ENCODE measurements around the gene SCYGR6. TPM values are rescaled to one million over a fixed set of nuclear protein-coding genes. Genes with fewer than 3 reads are reported as not detected.
A peak's percentile ranks its signal among the peaks of the same experiment; 100 is the strongest.
"Not testable (repeated sequence)": the region's sequence is repeated elsewhere in the genome, so short reads cannot be mapped to it uniquely, and the experiment has no call there.

The SCYGR6 gene
- total and polyA plus RNA-seq, 4 experiments from 2014 or later, result not detected

DNA sequence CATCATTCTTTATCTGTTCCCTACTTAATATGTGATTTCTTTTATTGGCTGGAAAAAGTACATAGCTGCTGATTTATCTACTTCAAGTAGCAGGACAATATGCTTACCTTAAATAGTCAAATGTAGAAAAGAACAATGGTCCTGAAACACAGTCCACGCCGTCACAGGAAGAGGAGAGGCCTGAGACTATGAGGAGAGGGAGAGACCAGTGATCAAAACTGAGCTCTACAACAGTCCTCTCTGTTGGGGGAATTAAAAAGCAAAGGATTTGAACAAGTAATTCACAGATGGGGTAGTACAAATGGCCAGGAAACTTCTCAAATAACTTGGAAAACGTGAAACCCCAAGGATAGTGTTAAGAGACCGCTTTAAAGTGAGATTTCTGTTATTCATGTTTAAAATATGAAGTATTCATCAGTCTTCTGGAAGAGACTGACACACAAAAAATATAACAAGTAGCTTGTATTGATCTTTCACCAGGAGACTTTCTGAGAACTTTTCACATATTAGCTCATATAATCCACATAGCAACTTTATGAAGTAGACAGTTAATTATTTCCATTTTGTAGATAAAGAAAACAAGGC, 41.3 kb upstream of the SCYGR6 start:
- H3K36me3 Mint-ChIP-seq, result no peaks in the 10 kb centered on the region
- H3K27ac Mint-ChIP-seq, result no peak overlapping the region
- CTCF ChIA-PET (ENCODE audit: partially characterized antibody), result interaction anchor here (0.7 to 4.4 kb wide), 41 partner anchors 9 to 732 kb away, joined by 3 to 37 read pairs (median 3); partner anchors contain the start of gene DAW1
- H3K9me3 Mint-ChIP-seq, result no peaks in the 10 kb centered on the region
- DNase-seq, result no peak
- POLR2A ChIA-PET (ENCODE audit: partially characterized antibody), result interaction anchor here (0.6 kb wide), 1 partner anchor 298 kb away, joined by 5 read pairs; no protein-coding TSS in a partner anchor
- Histone ChIP-seq H3K4me1 (ENCODE audit: insufficient read depth, low read length) (no peaks in the 10 kb centered on the region), H3K27me3 (ENCODE audit: insufficient read depth, low read length) (no peaks in the 10 kb centered on the region), H3K4me3 (ENCODE audit: low read length in 2 of 2) (no peak overlapping the region), H3K36me3 (ENCODE audit: insufficient read depth, low read length) (no peaks in the 10 kb centered on the region), H3K9me3 (ENCODE audit: control insufficient read depth in 1 of 2, low read length in 2 of 2) (no peaks in the 10 kb centered on the region), H3K27ac (ENCODE audit: low read depth, low read length) (no peak overlapping the region)
- peaks cover 0 to 3% of the 10 kb centered on the region in 2 donors for H3K27me3 Mint-ChIP-seq
- H3K4me1 Mint-ChIP-seq, result peaks cover 0 to 4% (median 2%) of the 10 kb centered on the region in 4 donors
- H3K4me3 Mint-ChIP-seq, result no peak overlapping the region
- intact Hi-C loops (cut with micrococcal nuclease), result loop anchor here (1.0 to 10.0 kb wide), 6 partner anchors 108 to 531 kb away; partner anchors contain the start of gene AGFG1

DNA sequence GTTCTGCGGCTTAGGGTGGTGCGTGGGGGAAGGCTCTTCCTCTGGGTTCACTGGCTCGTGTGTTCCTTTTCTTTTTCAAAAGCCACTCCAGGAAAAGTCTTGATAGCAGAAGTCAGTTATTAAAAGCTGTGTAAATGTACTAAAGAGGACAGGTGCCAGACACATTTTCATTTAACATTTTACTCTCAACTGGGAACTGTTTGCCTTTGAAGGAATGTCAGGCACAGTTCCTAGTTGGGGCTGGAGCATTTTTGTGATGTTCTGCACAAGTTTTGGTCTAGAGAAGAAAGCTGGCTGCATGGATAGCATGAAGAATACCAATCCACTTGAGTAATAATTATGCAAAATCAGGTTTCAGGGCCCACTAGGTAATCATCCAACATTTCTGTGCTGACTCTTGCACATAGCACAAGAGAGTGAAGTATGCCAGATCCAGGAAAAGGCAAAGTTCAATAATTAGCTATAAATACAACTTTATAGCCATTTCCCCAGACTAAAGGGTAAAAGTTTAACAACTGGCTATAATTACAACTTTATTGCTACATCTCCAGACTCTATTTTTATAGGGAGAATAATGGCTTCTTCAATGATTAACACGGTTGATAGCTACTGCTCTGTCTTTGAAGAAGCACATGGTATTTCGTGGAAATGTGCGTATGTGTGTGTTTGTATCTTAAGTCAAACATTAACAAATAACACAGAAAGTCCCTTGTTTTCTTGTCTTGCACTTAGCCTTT, 37.4 kb upstream of the SCYGR6 start:
- Mint-ChIP-seq H3K4me3 (no peak overlapping the region), H3K27me3 (peaks cover 3 to 8% of the 10 kb centered on the region in 2 donors), H3K9me3 (no peaks in the 10 kb centered on the region), H3K27ac (no peak overlapping the region), H3K4me1 (peaks cover 0 to 4% (median 2%) of the 10 kb centered on the region in 4 donors), H3K36me3 (no peaks in the 10 kb centered on the region)
- H3K27me3 ChIP-seq (ENCODE audit: insufficient read depth, low read length), result no peaks in the 10 kb centered on the region
- no peak overlapping the region for H3K4me3 ChIP-seq (ENCODE audit: low read length in 2 of 2)
- CTCF ChIA-PET (ENCODE audit: partially characterized antibody), result no interaction called here
- DNase-seq, result no peak
- no peak overlapping the region for H3K27ac ChIP-seq (ENCODE audit: low read depth, low read length)
- no peaks in the 10 kb centered on the region for H3K36me3 ChIP-seq (ENCODE audit: insufficient read depth, low read length)
- H3K9me3 ChIP-seq (ENCODE audit: control insufficient read depth in 1 of 2, low read length in 2 of 2), result no peaks in the 10 kb centered on the region
- POLR2A ChIA-PET (ENCODE audit: partially characterized antibody), result no interaction called here
- no peaks in the 10 kb centered on the region for H3K4me1 ChIP-seq (ENCODE audit: insufficient read depth, low read length)
- intact Hi-C loops (cut with micrococcal nuclease), result loop anchor here (10.0 kb wide), 2 partner anchors 357 to 527 kb away; no protein-coding TSS in a partner anchor

DNA sequence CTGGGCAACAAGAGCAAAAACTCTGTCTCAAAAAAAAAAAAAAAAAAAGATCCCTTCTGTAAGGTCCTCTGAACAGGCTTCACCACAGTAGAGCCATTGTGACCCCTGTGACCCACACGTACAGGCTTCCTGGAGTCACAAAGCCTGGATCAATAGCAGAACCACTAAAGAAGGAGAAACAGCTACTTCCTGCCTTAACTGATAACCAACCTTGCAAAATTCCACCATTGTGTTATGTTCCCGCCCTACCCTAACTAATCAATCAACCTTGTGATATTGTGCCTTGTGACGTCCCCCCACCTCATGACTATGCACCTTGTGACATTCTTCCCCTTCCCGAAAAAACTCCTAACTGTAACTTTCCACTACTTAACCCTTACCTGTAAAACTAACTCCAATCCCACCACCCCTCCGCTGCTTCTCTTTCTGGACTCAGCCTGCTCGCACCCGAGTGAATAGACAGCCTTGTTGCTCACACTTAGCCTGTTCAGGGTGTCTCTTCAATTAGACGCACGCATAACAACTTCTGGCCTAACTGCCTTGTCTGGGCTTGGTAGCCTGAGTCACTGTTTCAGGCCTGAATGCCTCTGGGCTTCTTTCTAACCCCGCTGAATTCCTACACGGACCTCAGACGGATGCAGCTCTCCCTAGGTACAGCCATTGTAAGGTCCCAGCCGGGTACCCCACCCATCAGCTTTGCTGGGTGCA, 35.0 kb upstream of the SCYGR6 start:
- peaks cover 4 to 10% of the 10 kb centered on the region in 2 donors for H3K27me3 Mint-ChIP-seq
- H3K4me1 Mint-ChIP-seq, result no peaks in the 10 kb centered on the region
- ChIA-PET CTCF (ENCODE audit: partially characterized antibody) (no interaction called here), POLR2A (ENCODE audit: partially characterized antibody) (no interaction called here)
- no peak overlapping the region for H3K4me3 Mint-ChIP-seq
- Histone ChIP-seq H3K9me3 (ENCODE audit: control insufficient read depth in 1 of 2, low read length in 2 of 2) (no peaks in the 10 kb centered on the region), H3K27ac (ENCODE audit: low read depth, low read length) (no peak overlapping the region), H3K27me3 (ENCODE audit: insufficient read depth, low read length) (no peaks in the 10 kb centered on the region), H3K36me3 (ENCODE audit: insufficient read depth, low read length) (no peaks in the 10 kb centered on the region), H3K4me1 (ENCODE audit: insufficient read depth, low read length) (no peaks in the 10 kb centered on the region), H3K4me3 (ENCODE audit: low read length in 2 of 2) (no peak overlapping the region)
- H3K36me3 Mint-ChIP-seq, result no peaks in the 10 kb centered on the region
- intact Hi-C loops (cut with micrococcal nuclease), result loop anchor here (10.0 kb wide), 2 partner anchors 355 to 525 kb away; no protein-coding TSS in a partner anchor
- H3K9me3 Mint-ChIP-seq, result no peaks in the 10 kb centered on the region
- DNase-seq, result no peak
- no peak overlapping the region for H3K27ac Mint-ChIP-seq

DNA sequence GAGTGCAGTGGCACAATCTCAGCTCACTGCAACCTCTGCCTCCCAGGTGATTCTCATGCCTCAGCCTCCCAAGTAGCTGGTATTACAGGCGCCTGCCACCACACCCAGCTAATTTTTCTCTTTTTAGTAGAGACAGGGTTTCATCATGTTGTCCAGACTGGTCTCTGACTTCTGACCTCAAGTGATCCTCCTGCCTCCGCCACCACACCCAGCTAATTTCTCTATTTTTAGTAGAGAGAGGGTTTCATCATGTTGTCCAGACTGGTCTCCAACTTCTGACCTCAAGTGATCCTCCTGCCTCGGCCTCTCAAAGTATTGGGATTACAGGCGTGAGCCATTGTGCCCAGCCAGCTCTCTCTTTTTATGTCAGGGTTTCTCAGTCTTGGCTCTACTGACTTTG, 31.7 kb upstream of the SCYGR6 start:
- H3K4me1 Mint-ChIP-seq; H3K9me3 Mint-ChIP-seq; H3K4me1 ChIP-seq (ENCODE audit: insufficient read depth, low read length); H3K36me3 Mint-ChIP-seq; DNase-seq; H3K4me3 Mint-ChIP-seq; H3K27me3 ChIP-seq (ENCODE audit: insufficient read depth, low read length); intact Hi-C loops (cut with micrococcal nuclease); H3K27ac ChIP-seq (ENCODE audit: low read depth, low read length); H3K9me3 ChIP-seq (ENCODE audit: control insufficient read depth in 1 of 2, low read length in 2 of 2); H3K36me3 ChIP-seq (ENCODE audit: insufficient read depth, low read length); POLR2A ChIA-PET (ENCODE audit: partially characterized antibody); H3K27ac Mint-ChIP-seq; H3K4me3 ChIP-seq (ENCODE audit: low read length in 2 of 2): not testable (repeated sequence)
- CTCF ChIA-PET (ENCODE audit: partially characterized antibody), result interaction anchor here (2.3 kb wide), 1 partner anchor 10 kb away, joined by 15 read pairs; no protein-coding TSS in a partner anchor
- peaks cover 3 to 10% of the 10 kb centered on the region in 2 donors for H3K27me3 Mint-ChIP-seq

DNA sequence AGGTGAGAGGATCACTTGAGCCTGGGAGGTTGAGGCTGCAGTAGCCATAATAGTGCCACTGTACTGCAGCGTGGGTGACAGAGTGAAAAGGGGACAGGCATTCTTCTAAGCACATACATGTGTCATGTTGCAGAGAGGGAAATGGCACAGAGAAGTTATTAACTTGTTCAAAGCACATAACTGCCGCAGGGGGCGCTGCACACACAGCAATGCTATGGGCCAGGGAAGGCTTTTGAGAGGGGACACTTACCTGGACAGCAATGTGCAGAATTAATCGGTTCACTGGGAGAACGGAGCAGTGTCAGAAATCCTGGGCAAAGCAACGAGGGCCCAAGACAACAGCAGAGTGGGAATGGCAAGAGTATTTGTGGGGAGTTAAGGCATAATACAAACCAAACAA, 23.5 kb upstream of the SCYGR6 start:
- H3K27me3 Mint-ChIP-seq, result peaks cover 4 to 7% of the 10 kb centered on the region in 2 donors
- Histone ChIP-seq H3K4me3 (ENCODE audit: low read length in 2 of 2) (no peak overlapping the region), H3K27me3 (ENCODE audit: insufficient read depth, low read length) (no peaks in the 10 kb centered on the region), H3K36me3 (ENCODE audit: insufficient read depth, low read length) (no peaks in the 10 kb centered on the region), H3K27ac (ENCODE audit: low read depth, low read length) (no peak overlapping the region), H3K9me3 (ENCODE audit: control insufficient read depth in 1 of 2, low read length in 2 of 2) (no peaks in the 10 kb centered on the region), H3K4me1 (ENCODE audit: insufficient read depth, low read length) (no peaks in the 10 kb centered on the region)
- H3K4me3 Mint-ChIP-seq, result no peak overlapping the region
- H3K27ac Mint-ChIP-seq, result no peak overlapping the region
- no peaks in the 10 kb centered on the region for H3K9me3 Mint-ChIP-seq
- H3K36me3 Mint-ChIP-seq, result no peaks in the 10 kb centered on the region
- CTCF ChIA-PET (ENCODE audit: partially characterized antibody), result no interaction called here
- intact Hi-C loops (cut with micrococcal nuclease), result no loop called here
- DNase-seq, result no peak
- no peaks in the 10 kb centered on the region for H3K4me1 Mint-ChIP-seq
- POLR2A ChIA-PET (ENCODE audit: partially characterized antibody), result no interaction called here

DNA sequence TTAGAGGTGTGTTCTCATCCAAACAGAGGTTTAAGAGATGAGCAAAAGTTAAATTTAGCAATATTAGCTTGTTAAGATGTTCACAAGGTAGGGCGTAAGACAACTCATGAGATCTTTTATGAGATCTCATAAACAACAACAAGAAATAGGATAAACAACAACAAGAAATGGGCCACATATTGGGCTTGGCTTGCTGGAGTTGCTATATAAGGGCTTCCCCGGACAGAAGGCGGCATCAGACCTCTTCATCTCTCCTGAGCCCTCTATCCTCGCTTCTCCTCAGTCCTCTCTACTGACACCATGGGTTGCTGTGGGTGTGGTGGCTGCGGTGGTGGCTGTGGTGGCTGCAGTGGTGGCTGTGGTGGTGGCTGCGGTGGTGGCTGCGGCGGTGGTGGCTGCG, 21.0 kb upstream of the SCYGR6 start, which contains the start of gene SCYGR8:
TSS of gene SCYGR8 (plus strand) at position 301 of the 400 bp plus-strand sequence. CDS start at position 301, 0 bp downstream.
- CTCF ChIA-PET (ENCODE audit: partially characterized antibody), result no interaction called here
- peaks cover 4 to 9% of the 10 kb centered on the region in 2 donors for H3K27me3 Mint-ChIP-seq

DNA sequence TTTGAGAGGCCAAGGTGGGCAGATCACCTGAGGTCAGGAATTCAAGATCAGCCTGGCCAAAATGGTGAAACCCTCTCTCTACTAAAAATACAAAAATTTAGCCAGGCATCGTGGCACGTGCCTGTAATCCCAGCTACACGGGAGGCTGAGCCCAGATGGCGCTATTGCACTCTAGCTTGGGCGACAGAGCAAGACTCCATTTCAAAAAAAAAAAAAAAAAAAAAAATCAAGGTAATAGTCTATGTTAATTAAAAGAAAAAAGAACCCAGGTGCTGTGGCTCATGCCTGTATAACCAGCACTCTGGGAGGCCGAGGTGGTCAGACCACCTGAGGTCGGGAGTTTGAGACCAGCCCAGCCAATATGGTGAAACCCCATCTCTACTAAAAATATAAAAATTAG, 16.1 kb upstream of the SCYGR6 start:
- H3K27me3 Mint-ChIP-seq, result peaks cover 3 to 12% of the 10 kb centered on the region in 2 donors
- H3K9me3 ChIP-seq (ENCODE audit: control insufficient read depth in 1 of 2, low read length in 2 of 2); H3K36me3 ChIP-seq (ENCODE audit: insufficient read depth, low read length); H3K27ac Mint-ChIP-seq; H3K4me1 Mint-ChIP-seq; H3K36me3 Mint-ChIP-seq; H3K9me3 Mint-ChIP-seq; DNase-seq; H3K4me3 ChIP-seq (ENCODE audit: low read length in 2 of 2); H3K27me3 ChIP-seq (ENCODE audit: insufficient read depth, low read length); H3K4me1 ChIP-seq (ENCODE audit: insufficient read depth, low read length); H3K27ac ChIP-seq (ENCODE audit: low read depth, low read length); H3K4me3 Mint-ChIP-seq; POLR2A ChIA-PET (ENCODE audit: partially characterized antibody); intact Hi-C loops (cut with micrococcal nuclease): not testable (repeated sequence)
- CTCF ChIA-PET (ENCODE audit: partially characterized antibody), result interaction anchor here (1.0 kb wide), 1 partner anchor 146 kb away, joined by 4 read pairs; no protein-coding TSS in a partner anchor

More for the DNA sequence above, 21.0 kb upstream of the SCYGR6 start, which contains the start of gene SCYGR8:
- Histone ChIP-seq H3K4me1 (ENCODE audit: insufficient read depth, low read length) (no peaks in the 10 kb centered on the region), H3K4me3 (ENCODE audit: low read length in 2 of 2) (no peak within 1 kb of the TSS), H3K27me3 (ENCODE audit: insufficient read depth, low read length) (no peaks in the 10 kb centered on the region), H3K27ac (ENCODE audit: low read depth, low read length) (no peak within 1 kb of the TSS), H3K9me3 (ENCODE audit: control insufficient read depth in 1 of 2, low read length in 2 of 2) (no peaks in the 10 kb centered on the region), H3K36me3 (ENCODE audit: insufficient read depth, low read length) (no peaks in the 10 kb centered on the region)
- H3K27ac Mint-ChIP-seq, result peak within 1 kb of the TSS in 1 of 7 donors; percentile 54
- intact Hi-C loops (cut with micrococcal nuclease), result no loop called here
- no peak for DNase-seq
- H3K4me3 Mint-ChIP-seq, result no peak within 1 kb of the TSS
- no peaks in the 10 kb centered on the region for H3K9me3 Mint-ChIP-seq
- POLR2A ChIA-PET (ENCODE audit: partially characterized antibody), result no interaction called here
- no peaks in the 10 kb centered on the region for H3K36me3 Mint-ChIP-seq
- no peaks in the 10 kb centered on the region for H3K4me1 Mint-ChIP-seq
